NCI-H524 (cell line): ENCODE results near the gene BCKDHB.
"Not testable (repeated sequence)": the region's sequence is repeated elsewhere in the genome, so short reads cannot be mapped to it uniquely, and the experiment has no call there.

ENCODE experiments used
- DNase-seq, 2 experiments: peaks; one replicate each; lab custom pipeline; 2025; lab: John Stamatoyannopoulos, UW

Gene BCKDHB

DNA sequence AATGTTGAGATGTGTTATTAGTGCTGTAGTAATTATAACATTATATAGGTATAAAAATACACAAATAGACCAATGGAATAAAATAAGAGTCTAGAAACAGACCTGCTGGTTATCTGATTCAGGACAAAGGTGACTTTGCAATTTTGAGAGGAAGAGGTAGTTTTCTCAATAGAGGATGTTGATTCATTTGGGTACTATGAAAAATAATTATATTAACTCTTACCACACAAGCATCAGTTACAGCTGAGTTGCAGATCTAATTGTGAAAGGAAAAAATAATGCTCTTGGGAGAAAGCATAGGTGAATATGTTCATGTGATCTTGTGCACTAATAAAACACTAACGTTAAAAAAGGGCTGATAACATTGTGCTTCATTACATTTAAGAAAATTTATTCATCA, 103.0 kb downstream of the BCKDHB start:
- no peak for DNase-seq

DNA sequence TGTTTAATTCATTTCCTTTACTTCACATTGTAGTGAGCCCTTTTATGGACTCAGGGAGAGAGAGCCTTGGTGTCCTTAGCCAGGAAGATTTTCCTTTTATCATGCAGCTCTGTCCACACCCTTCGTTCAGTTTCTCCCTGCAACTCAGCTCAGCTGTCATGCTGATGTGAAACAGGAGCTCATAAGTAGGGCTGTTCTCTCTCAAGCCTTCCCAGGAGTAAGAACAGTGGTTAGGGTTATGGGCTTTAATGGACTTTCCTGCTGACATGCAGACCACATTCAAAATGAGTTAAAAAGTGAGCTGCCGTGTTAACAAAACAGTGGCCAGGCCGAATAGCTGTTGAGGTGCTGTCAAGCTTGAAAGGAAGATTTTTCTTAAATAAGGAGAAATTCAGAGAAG, 104.1 kb downstream of the BCKDHB start:
- no peak for DNase-seq

DNA sequence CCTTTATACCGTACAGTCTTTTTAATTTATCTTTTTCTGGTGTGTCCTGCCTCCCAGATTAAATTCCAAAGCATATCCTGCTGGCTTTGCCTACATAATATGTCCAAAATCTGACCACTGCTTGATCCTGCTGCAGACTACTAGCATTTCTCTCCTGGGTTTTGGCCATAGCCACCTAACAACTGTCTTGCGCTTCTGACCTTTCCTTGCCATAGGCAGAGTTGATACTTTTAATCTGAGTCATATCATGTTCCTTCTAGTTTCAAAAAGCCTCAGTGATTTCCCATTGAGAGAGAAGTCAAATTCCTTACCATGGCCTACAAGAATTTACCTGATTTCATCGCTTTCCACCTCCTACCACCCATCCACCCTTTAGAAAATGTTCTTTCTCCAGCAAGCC, 104.8 kb downstream of the BCKDHB start:
- DNase-seq, result no peak

- DNase-seq, result not testable (repeated sequence)
Observed at GRCh38 chr6:80211890-80212289, 105.4 kb downstream of the BCKDHB start.

DNA sequence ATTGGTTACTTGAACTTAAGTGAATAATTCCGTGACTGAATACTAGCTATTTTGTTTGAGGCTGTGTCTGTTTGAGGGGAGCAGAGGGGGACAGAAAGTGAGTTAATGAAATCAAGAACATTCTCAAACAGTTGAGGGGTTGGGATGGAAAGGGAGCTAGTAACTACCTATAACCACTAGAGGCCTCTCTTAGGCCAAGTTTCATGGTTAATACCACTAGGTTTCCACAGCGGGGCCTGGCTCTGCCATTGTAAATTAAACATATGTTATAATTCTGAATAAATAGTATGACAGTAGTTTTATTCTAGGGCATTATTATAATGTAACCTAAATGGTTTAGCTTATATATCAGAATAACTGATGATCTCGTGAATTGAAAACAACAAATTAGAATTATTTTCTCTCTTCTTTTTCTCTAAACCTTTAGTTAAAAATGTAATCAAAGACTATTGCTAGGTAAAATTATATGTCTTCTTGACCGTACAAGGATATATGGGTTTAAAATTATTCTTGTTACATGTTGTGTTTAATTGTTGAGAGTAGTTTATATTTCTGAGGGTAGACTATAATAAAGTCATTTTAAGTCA, 108.1 kb downstream of the BCKDHB start:
- peak in 1 of 2 experiments; percentile 73 for DNase-seq

DNA sequence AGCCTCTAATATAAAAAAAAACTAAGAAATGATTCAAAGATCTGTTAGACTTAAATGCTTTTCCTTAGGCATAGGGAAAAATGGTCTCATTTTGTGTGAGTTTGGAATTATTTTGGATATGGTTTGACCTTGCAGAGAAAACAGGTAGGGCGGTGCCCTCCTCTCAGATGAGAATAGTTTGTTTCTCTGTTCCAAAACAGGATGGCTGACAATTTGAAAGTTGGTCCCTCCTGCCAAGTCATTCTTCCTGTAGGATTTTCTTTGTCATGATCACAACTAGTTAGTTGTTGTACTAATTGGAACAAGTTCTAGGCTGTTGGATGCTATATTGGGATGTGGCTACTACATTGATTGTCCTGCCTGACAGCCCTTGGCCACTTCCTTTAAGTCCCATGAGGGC, 108.6 kb downstream of the BCKDHB start:
- no peak for DNase-seq

DNA sequence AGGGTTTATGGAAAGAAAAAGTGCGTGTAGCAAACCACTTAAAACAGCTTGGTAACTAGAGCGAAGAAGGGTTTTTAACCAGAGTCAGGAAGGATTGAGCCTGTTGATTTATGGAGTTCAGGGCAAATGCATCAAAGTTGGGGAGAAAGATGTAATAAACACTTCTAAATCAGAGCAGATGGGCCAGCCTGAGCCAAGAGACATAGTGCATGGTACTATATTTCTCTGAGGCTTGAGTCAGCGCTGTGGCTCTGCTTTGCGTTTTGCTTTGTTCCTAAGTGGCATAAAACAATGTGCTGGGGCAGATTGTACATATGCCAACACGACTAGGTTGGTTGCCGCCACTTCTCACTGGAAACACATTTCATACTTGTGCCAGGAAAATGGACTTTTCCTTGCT, 111.3 kb downstream of the BCKDHB start:
- peak in 1 of 2 experiments; percentile 38 for DNase-seq

GRCh38 chr6:80223743-80224212, 117.3 kb downstream of the BCKDHB start:
- DNase-seq, result no peak

DNA sequence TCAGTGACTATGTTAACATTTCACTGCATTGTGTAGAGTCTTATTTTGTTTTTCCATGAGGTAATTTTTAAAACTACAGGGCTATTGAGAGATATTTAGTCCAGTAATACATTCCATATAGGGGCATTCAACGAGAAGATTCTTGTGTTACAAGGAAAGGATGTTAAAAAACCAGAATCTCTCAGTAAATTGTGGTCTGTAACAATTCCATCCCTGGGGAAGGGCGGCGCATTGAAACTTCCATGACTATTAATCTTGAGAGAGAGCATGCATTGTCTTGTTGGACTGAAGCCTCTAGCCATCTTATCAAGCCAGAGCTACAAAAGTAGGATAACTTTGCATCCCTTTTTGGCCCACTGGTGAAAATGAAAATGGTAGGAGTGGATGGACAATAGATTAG, 119.7 kb downstream of the BCKDHB start:
- no peak for DNase-seq

DNA sequence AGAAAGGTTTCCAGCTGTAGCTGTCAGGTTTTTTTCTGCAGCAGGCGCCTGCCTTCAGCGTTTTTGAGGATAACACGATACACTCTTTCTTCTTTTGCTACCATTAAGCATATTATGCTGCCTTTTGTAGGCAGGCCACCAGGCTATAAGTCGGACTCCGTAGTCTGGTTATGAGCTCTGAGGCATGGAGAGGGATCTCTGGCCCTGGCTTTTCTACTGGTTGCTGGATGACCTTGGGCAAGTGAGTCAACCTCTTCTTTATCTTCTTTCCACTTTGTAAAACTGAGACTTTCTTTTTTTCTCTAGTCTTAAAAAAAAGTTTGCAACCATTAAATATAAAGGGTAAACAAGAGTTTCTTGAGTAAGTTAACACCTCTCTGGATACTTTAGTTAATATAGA, 120.2 kb downstream of the BCKDHB start:
- no peak for DNase-seq

GRCh38 chr6:80227545-80228105, 121.2 kb downstream of the BCKDHB start:
- DNase-seq, result peak in 1 of 2 experiments; percentile 74

- DNase-seq, result no peak
Observed at GRCh38 chr6:80233262-80233661, 126.8 kb downstream of the BCKDHB start.

DNA sequence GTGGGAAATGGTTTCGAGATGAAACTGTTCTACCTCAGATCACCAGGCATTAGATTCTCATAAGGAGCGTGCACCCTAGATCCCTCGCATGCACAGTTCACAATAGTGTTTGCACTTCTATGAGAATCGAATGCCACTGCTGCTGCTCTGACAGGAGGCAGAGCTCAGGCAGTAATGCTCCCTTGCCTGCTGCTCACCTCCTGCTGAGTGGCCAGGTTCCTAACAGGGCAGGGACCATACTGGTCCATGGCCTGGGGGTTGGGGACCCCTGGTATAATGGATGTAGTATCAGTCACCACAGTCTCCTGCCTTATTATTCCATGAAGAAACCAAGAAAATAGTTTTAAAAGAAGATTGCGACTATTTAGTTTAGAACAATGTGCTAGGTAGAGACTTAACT, 127.5 kb downstream of the BCKDHB start:
- DNase-seq, result no peak

GRCh38 chr6:80234401-80234800, 127.9 kb downstream of the BCKDHB start:
- no peak for DNase-seq

GRCh38 chr6:80234908-80235307, 128.4 kb downstream of the BCKDHB start:
- DNase-seq, result no peak

DNA sequence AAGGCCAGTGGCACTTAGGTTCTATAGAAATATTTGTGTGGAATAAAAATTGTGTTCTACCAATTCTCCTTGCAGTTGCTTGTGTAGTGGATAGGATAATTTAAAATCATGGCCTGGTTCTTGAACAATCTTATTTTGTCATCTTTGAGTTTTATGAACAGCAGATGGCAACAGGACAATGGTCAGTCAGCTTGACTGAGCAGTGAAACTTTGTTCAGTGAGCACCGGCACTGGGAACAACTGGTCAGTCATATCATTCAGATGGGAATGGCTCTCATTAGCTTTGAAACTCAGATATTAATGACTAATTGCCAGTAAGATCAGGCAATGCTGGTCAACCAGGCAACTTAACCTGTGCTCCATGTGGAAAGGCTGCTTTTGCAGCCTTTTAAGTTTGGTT, 129.2 kb downstream of the BCKDHB start:
- no peak for DNase-seq

DNA sequence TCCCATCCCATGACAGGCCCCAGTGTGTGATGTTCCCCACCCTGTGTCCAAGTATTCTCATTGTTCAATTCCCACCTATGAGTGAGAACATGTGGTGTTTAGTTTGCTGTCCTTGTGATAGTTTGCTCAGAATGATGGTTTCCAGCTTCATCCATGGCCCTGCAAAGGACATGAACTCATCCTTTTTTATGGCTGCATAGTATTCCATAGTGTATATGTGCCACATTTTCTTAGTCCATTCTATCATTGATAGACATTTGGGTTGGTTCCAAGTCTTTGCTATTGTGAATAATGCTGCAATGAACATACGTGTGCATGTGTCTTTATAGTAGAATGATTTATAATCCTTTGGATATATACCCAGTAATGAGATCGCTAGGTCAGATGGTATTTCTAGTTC, 132.3 kb downstream of the BCKDHB start:
- not testable (repeated sequence) for DNase-seq

GRCh38 chr6:80245043-80245442, 138.6 kb downstream of the BCKDHB start:
- no peak for DNase-seq

DNA sequence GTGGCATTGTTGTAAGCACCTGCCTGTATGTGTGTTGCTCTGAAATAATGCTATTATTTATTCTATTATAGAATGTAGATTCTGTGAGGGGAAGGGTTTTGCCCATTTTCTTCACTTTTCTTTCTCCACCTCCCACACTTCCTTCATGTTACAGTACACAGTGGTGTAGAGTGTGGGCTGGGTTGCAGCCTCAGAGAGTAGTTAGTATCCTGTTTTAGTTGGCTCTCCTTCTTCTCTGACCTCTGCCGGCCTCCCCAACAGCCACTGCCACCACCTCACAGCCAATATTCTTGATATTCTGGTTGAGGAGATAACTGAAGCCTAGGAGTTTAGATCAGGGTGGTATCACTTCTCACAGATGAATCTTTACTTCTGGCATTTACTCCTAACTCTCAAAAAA, 143.4 kb downstream of the BCKDHB start:
- no peak for DNase-seq

- DNase-seq, result no peak
Observed at GRCh38 chr6:80250391-80250997, 144.0 kb downstream of the BCKDHB start.

GRCh38 chr6:80251321-80251720, 144.8 kb downstream of the BCKDHB start:
- peak in 1 of 2 experiments; percentile 26 for DNase-seq

DNA sequence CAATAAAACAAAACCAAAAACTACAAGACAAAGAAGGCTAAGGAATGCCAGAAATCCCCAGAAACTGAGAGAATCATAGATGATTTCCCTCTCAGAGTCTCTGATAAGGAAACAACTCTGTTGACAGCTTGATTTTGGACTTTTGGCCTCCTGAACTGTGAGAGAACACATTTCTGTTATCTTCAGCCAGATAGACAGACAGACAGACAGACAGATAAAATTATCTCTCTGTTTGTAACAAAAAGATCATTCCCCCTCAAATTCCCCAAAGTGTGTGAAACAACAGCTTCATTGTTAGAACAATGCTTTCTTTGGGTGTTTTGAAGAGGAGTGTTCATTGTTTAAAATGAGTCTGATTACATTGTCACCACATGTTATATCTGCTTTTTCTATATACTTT, 148.2 kb downstream of the BCKDHB start:
- DNase-seq, result no peak

DNA sequence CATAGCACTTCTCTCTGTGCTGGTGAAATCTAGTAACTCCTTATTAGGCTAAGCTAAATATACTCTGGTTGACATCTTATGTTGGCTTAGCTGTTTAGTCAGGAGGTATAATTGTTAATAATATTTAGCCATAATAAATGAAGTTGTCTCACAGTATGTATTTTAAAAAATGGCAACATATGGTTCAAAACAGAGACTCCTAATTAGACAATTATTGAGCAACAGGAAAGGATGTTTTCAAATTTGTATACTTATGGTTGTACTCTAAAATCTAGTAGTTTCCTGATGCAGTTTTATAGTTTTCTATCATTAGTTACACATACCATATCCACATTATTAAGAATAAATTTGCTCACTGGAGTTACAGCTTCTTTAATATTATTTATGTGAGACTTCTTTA, 150.2 kb downstream of the BCKDHB start:
- no peak for DNase-seq

GRCh38 chr6:80259118-80259517, 152.6 kb downstream of the BCKDHB start:
- no peak for DNase-seq
